Kidney (tissue), 14 donors: ENCODE data around the gene FBXO8. TPM values are rescaled to one million over a fixed set of nuclear protein-coding genes. Genes with fewer than 3 reads are reported as not detected.

Experiments used
- DNase-seq, 5 donors: peaks; one replicate each; pipeline ENCODE4 v3.0.0-alpha.2; 2013 to 2020
- FAIRE-seq: peaks from 2 replicates; lab custom pipeline; 2012; peaks lifted over from hg19 to GRCh38; lab: Jason Lieb, UNC
- H3K27ac ChIP-seq, 2 donors: one replicate each; pipeline ENCODE4 v1.7.0; 2013; ENCODE audit warnings: low read depth in 2 of 2, low read length in 2 of 2, inconsistent platforms in 1 of 2
- H3K27me3 ChIP-seq: one replicate; pipeline ENCODE4 v1.7.1; 2013; ENCODE audit warnings: low read length, inconsistent platforms; ENCODE audit not compliant: control insufficient read depth, insufficient read depth
- H3K36me3 ChIP-seq, 3 donors: one replicate each; pipeline versions ENCODE4 v1.7.0 to v1.7.1; 2013; ENCODE audit warnings: low read length in 3 of 3, control low read depth in 1 of 3, inconsistent platforms in 1 of 3; ENCODE audit not compliant: insufficient read depth in 3 of 3, control insufficient read depth in 2 of 3
- H3K4me1 ChIP-seq, 3 donors: one replicate each; pipeline versions ENCODE4 v1.7.0 to v1.7.1; 2013; ENCODE audit warnings: low read length in 3 of 3, inconsistent platforms in 1 of 3, low read depth in 1 of 3; ENCODE audit not compliant: control insufficient read depth in 2 of 3, insufficient read depth in 2 of 3
- H3K4me3 ChIP-seq, 3 donors: one replicate each; pipeline versions ENCODE4 v1.7.0 to v1.8.1; 2013; ENCODE audit warnings: low read length in 3 of 3, control low read depth in 1 of 3, inconsistent platforms in 1 of 3
- H3K9ac ChIP-seq, 3 donors: one replicate each; pipeline versions ENCODE4 v1.7.0 to v1.7.1; 2013; ENCODE audit warnings: low read length in 3 of 3, control low read depth in 1 of 3, inconsistent platforms in 1 of 3
- H3K9me3 ChIP-seq, 3 donors: one replicate each; pipeline versions ENCODE4 v1.7.0 to v1.7.1; 2013; ENCODE audit warnings: low read length in 3 of 3, control low read depth in 1 of 3, inconsistent platforms in 1 of 3; ENCODE audit not compliant: control insufficient read depth in 2 of 3, insufficient read depth in 1 of 3
- intact Hi-C: fragments of 100-400 bp; cut with DNase I; formaldehyde crosslinking; loops from one replicate; pipeline ENCODE4 v1.11.1; 2022
- polyA plus RNA-seq: library from polyadenylated mRNA; stranded (reverse); fragments of 350-450 nt; fragmentation: Illumina TruSeq; extraction: RNeasy Lipid Tissue Mini Kit (QIAGEN cat#74804); gene quantifications from one replicate; pipeline ENCODE4 v1.2.3, GENCODE V29; 2014; ENCODE audit warnings: low read depth, low replicate concordance; ENCODE audit not compliant: insufficient read depth
- total RNA-seq: library from RNA; stranded (reverse); fragmentation: NEBNext Ultra II Directional; extraction: Animal tissue kit (Norgen Biotek cat#: 25700); gene quantifications from one replicate; pipeline ENCODE4 v1.2.1, GENCODE V29; 2021
- TF ChIP-seq, protein P1 (sequence below): IDR thresholded peaks from 3 replicates; pipeline ENCODE4 v1.5.1; 2012; ENCODE audit warnings: mild to moderate bottlenecking, moderate library complexity, borderline replicate concordance; ENCODE audit not compliant: insufficient read depth; ENCODE audit errors: extremely low read depth
- donor health status: control.
- donor health status: control.
- donor health status: control.
- donor health status: control.
- donor health status: control.
- donor health status: DM: yes; HTN: yes; CAD: no.
- donor health status: Normal renal cell carcinoma (clear cell type).

The FBXO8 gene
- total and polyA plus RNA-seq, 2 donors from 2014 or later, result 35.3 to 36.3 TPM

DNA sequence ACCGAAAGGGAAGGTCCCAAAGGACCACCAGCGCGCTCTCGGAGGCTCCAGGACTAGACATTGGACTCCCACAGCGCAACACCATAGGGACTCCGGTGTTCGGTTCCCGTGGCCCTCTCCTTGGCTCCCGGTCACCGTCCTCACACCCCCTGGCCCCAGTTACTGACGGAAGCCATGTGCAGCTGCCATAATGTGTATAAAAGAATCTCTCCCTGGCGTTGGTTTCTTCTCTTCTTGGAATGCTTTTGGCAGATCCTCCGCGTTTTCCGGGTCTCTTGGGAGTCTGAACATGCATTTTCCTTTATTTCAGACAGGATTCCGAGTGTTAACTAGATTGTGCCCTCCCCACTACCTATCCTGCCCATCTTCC is 69.8 kb downstream of the FBXO8 start:
- intact Hi-C loops, result no loop called here
- TF ChIP-seq, protein P1, sequence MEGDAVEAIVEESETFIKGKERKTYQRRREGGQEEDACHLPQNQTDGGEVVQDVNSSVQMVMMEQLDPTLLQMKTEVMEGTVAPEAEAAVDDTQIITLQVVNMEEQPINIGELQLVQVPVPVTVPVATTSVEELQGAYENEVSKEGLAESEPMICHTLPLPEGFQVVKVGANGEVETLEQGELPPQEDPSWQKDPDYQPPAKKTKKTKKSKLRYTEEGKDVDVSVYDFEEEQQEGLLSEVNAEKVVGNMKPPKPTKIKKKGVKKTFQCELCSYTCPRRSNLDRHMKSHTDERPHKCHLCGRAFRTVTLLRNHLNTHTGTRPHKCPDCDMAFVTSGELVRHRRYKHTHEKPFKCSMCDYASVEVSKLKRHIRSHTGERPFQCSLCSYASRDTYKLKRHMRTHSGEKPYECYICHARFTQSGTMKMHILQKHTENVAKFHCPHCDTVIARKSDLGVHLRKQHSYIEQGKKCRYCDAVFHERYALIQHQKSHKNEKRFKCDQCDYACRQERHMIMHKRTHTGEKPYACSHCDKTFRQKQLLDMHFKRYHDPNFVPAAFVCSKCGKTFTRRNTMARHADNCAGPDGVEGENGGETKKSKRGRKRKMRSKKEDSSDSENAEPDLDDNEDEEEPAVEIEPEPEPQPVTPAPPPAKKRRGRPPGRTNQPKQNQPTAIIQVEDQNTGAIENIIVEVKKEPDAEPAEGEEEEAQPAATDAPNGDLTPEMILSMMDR, result no peak
- H3K9ac ChIP-seq, result no peak overlapping the region
- peaks cover 81% of the 10 kb centered on the region for H3K27me3 ChIP-seq
- H3K36me3 ChIP-seq, result no peaks in the 10 kb centered on the region
- H3K4me3 ChIP-seq, result no peak overlapping the region
- FAIRE-seq (no peak), DNase-seq (peak in 1 of 5 donors; percentile 25)
- peaks cover 0 to 14% (median 11%) of the 10 kb centered on the region in 3 donors for H3K4me1 ChIP-seq
- no peaks in the 10 kb centered on the region for H3K9me3 ChIP-seq
- no peak overlapping the region for H3K27ac ChIP-seq

DNA sequence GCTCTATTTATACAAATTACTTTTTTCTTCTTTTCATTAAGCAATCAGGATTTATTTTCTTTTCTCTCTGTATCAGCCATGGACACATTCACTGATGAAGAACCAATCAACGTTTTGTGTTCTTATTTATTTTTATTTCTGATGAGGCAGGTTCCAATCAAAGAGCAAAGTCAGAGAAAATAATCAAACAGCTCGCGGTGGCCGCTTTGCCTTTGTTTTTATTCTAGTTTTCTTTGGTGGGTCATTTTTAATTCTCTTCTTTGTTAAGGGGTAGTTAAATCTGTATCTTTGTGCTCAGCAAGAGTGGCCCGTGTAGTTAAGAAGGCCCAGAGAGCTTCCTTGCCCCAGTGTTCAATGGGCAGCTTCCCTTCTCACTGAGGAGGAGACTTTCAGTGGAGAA is 71.4 kb downstream of the FBXO8 start:
- H3K4me1 ChIP-seq, result peaks cover 0 to 4% (median 4%) of the 10 kb centered on the region in 3 donors
- no peak overlapping the region for H3K9ac ChIP-seq
- DNase-seq, result peak in 1 of 5 donors; percentile 42
- TF ChIP-seq, protein P1, result no peak
- H3K36me3 ChIP-seq, result no peaks in the 10 kb centered on the region
- no peak for FAIRE-seq
- no peaks in the 10 kb centered on the region for H3K9me3 ChIP-seq
- H3K27me3 ChIP-seq, result peaks cover 85% of the 10 kb centered on the region
- no peak overlapping the region for H3K4me3 ChIP-seq
- H3K27ac ChIP-seq, result no peak overlapping the region
- intact Hi-C loops, result no loop called here

DNA sequence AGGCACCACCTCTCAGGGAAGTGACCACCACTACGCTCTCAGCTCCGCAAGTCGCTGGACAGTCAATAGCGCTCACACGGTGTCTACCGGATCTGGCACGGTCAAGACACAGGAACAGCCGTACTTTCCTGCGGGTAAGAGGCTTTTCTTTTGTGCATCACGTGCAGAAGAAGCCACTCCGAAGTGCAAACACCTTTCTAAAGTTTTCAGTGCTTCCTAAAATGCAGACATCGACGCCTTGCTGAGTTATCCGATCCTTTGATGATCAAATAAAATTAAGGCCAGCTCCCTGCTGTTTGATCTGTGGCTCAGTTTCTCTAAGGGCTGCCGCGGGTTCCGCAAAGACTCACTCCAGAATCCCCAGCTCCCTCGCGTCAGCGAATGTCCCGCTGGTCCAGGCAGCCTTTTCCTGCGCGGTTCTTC is 71.8 kb downstream of the FBXO8 start:
- Histone ChIP-seq H3K4me1 (no peaks in the 10 kb centered on the region), H3K27ac (no peak overlapping the region), H3K9ac (no peak overlapping the region), H3K9me3 (no peaks in the 10 kb centered on the region), H3K27me3 (peaks cover 84% of the 10 kb centered on the region), H3K4me3 (no peak overlapping the region), H3K36me3 (no peaks in the 10 kb centered on the region)
- FAIRE-seq (no peak), DNase-seq (peak in 2 of 5 donors; percentile 32 to 51)
- intact Hi-C loops, result no loop called here
- TF ChIP-seq, protein P1, result no peak

DNA sequence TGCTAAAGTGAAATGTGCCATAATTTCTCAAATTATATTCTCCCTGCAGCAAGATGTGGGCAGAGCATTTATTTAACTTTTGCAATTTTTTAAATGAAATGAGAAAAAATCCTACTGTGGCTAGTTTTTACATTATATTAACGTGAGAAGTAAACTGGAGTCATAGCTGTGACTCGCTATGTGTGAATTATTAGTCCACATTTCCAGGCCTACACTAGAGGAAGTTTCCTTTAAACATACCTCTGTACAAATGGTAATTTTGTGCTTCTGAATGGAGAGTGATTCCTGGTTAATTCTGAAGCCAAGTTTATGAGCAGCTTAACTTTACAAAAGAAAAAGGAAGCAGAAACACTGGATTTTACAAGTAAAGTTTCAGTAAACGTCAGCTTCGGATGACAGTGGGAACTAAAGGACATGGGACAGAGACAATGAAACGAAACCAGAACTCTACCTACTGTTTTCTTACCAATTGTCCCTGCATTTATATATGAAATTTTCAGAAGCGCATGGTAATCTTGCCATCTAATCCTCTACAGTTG is 72.4 kb downstream of the FBXO8 start:
- DNase-seq (no peak), FAIRE-seq (no peak)
- H3K4me3 ChIP-seq, result no peak overlapping the region
- no peak overlapping the region for H3K27ac ChIP-seq
- TF ChIP-seq, protein P1, result no peak
- intact Hi-C loops, result no loop called here
- no peak overlapping the region for H3K9ac ChIP-seq
- H3K9me3 ChIP-seq, result no peaks in the 10 kb centered on the region
- H3K27me3 ChIP-seq, result peaks cover 81% of the 10 kb centered on the region
- no peaks in the 10 kb centered on the region for H3K36me3 ChIP-seq
- H3K4me1 ChIP-seq, result no peaks in the 10 kb centered on the region
